SHP77 (cell line): ENCODE measurements around the gene ENDOV.

Experiments
- DNase-seq, 2 experiments: peaks; one replicate each; lab custom pipeline; 2025; lab: John Stamatoyannopoulos, UW

The ENDOV gene

DNA sequence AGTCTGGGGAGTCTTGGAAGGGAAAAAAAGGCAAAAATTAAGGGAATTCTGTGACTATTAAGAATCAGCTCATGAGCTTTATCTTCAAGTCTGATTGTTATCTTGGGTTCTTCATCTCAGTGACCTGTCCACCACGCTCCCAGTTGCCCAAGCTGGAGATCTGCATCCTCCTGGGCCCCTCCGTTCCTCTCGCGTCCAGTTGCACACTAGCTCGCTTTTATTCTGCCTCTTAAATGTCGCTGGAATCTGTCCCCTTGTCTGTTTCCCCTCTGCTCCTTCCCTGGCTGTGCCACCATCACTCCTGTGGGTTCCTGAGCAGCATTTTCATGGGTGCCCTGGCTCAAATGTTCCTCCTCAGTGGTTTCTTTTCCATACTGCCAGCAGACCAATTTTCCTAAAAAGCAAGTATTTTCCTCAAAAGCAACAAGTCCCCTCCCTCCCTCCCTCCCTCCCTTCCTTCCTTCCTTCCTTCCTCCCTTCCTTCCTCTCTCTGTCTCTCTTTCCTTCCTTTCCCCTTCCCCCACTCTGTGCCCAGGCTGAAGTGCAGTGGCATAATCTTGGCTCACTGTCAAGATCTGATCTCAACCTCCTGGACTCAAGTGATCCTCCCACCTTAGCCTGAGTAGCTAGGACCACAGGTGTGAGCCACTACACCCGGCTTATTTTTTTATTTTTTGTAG, 1.4 kb downstream of the ENDOV start:
- DNase-seq = no peak

- no peak for DNase-seq
Observed at GRCh38 chr17:80416940-80417293, 1.9 kb downstream of the ENDOV start.

DNA sequence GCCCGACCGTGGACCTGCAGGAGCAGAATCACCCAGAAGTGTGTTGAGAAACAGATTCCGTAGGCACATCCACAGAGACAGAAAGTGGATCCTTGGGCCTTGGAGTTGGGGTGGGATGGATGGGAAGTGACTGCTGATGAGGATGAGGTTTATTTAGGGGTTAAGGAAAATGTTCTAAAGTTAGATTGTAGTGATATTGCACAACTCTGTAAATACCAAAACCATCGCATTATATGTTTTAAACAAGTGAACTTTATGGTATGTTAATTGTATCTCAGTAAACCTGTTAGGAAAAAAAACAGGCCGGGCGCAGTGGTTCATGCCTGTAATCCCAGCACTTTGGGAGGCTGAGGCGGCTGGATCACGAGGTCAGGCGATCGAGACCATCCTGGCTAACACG, 3.6 kb downstream of the ENDOV start:
- DNase-seq = no peak

GRCh38 chr17:80419255-80419654, 4.3 kb downstream of the ENDOV start:
- no peak for DNase-seq

DNA sequence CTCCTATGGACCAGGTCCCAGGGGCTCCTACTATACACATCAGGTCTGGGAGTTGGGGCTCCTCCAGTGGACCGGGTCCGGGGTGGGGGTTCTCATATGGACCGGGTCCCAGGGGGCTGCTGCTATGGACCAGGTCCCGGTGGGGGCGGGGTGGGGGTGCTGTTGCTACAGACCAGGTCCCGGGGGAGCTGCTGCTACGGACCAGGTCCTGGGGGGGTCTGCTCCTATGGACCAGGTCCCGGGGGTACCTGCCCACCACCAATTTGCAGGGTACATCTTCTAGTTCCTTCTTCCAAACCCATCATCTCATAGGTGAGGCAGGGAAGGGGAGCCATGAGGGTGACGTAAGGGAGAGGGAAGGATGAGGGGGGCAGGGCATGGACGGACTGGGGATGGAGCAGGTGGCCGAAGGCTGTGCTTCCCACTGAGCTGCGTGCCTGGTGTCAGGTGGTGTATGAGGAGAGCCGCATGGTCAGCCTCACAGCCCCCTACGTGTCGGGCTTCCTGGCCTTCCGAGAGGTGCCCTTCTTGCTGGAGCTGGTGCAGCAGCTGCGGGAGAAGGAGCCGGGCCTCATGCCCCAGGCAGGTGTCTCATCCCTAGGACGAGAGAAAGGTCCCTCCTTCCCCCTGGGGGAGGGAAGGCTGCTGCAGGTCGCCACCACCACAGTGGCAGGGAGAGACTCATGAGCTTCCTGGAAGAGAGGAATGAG, 6.6 kb downstream of the ENDOV start:
- peak in 1 of 2 experiments; percentile 43 for DNase-seq

DNA sequence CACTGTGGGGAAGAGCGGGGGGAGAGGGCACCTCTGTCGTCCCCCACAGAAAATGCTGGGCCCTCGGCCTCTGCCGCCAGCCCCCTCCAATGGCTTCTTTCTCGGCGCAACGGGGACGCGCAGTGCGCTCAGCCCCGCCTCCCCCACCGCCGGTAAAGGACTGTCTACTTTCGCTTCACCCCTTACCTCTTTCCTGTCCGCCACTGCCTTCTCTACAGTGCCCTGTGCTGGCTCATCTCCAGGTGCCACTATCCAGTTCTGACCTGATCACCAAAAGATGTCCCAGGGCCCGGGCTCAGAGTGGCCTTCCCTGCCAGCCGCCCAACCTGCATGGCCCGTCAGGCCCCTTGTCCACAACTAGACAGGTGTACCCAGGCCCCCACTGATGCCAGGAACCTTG, 7.3 kb downstream of the ENDOV start:
- DNase-seq = no peak

GRCh38 chr17:80422981-80423380, 8.0 kb downstream of the ENDOV start:
- no peak for DNase-seq

DNA sequence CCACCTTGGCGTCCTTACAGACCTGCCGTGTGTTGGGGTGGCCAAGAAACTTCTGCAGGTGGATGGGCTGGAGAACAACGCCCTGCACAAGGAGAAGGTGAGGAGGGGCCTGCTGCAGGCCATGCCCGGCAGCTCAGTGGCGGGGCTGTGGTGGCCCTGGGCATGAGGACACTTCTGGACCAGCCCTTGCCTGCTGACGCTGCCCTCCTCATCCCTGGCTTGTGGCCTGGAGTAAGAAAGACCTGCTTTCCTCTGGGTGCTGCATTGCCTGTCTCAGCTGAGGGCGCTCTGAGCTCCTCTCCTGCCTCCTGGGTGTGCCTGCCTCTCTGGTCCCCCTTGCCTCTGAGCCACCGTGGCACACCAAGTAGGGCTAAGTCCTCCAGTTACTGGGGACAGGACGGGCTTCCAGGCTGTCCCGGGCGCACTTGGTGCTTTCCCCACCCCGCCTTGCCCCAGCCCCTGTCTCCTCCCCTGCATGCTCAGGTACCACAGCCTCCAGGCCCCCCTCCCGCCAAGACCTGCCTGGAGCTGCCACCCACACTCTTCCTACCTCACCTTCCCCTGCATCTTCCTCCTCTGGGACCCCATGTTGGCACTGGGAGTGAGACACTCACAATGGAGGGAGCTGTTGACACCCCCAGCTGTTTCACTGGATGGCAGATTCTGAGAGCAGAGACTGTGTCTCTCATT, 8.7 kb downstream of the ENDOV start:
- no peak for DNase-seq

- DNase-seq = no peak
Observed at GRCh38 chr17:80424261-80424660, 9.3 kb downstream of the ENDOV start.

GRCh38 chr17:80424878-80425765, 10.2 kb downstream of the ENDOV start:
- DNase-seq = no peak

DNA sequence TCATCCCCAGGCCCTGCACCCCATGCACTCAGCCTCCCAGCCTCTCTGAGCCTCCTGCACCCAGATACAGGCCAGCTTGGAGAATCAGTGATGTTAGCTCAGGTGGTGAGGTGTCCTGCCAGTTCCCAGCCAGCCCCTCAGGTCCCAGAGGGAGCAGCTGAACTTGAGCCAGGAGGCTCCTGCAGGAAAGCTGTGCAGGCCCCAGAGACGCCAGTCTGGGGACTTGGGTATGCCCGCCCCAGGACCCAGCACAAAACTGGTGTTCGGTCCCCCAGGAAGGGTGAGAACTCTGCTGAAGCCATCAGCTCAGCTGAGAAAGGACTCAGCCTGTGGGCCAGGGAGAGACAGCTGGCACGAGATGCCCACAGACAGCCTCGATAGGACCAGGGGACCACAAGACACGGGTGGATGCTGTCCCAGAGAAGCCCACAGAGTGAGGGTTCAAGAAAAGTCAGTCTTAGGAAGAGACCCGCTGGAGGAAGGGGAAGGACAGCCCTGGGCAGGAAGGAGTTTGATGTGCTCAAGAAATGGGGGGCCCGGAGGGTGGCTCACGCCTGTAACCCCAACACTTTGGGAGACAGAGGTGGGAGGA, 11.0 kb downstream of the ENDOV start:
- no peak for DNase-seq

GRCh38 chr17:80426671-80427326, 11.8 kb downstream of the ENDOV start:
- peak; percentile 79 for DNase-seq

- DNase-seq = no peak
Observed at GRCh38 chr17:80427366-80428282, 12.7 kb downstream of the ENDOV start.

GRCh38 chr17:80428363-80428762, 13.4 kb downstream of the ENDOV start:
- DNase-seq = no peak

DNA sequence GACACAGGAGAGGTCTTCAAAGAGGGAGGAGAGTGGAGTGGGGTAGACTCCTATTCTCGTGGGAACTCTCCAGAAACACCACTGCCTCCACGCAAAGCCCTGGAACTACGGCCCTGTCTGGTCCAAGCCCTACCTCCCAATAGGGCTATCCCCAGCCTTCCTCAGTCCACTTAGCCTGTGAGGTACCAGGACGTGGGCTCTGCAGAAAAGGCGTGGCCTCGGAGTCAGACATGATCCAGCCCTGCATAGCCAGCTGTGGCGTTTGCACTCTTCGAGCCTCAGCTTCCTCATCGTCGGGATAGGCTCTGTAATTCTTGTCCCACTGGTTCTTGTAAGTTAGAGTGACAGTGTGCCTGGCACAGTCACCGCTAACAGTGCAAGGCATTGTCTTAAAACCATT, 13.8 kb downstream of the ENDOV start:
- no peak for DNase-seq

DNA sequence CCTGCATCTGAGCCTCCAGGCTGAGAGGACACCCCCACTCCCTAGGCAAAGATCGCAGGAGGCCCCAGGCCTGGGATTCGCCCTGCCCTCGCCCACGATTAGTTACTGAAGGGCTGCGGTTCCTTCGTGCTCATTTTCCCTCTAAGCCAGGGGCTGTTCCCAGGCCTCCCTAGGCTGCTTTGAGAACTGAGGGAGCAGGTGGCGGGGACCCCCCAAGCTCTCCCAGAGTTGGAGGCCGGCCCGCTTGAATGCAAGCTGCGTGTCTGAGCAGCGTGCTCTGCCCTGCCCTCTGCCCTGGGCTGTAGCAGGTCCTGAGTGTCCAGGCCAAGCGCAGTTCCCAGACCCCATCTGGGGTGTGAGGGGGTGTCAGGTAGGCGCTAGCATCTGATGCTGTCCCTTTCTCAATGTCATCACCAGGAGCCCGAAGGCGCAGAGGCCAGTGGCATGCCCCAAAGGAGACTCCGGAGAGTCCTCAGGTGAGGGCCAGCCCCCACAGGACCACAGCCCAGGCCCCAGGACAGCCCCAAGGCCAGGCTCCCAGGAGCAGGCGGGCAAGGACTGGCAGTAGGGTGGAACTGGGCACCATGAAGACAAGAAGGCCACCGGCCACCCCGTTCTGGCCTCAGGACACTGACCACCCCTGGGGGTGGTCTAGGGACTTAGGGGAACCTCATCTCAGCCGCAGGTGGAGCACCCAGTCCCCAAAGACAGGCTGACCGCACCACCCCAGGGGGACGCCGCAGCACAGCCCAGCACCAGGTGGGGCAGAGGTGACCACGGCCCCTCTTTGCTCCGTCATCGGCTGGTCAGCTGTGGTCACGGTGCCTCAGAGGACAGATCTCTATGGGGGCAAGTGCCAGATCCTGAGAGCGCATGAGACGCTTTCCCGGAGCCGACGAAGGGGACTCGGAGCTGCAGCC, 14.6 kb downstream of the ENDOV start:
- no peak for DNase-seq

DNA sequence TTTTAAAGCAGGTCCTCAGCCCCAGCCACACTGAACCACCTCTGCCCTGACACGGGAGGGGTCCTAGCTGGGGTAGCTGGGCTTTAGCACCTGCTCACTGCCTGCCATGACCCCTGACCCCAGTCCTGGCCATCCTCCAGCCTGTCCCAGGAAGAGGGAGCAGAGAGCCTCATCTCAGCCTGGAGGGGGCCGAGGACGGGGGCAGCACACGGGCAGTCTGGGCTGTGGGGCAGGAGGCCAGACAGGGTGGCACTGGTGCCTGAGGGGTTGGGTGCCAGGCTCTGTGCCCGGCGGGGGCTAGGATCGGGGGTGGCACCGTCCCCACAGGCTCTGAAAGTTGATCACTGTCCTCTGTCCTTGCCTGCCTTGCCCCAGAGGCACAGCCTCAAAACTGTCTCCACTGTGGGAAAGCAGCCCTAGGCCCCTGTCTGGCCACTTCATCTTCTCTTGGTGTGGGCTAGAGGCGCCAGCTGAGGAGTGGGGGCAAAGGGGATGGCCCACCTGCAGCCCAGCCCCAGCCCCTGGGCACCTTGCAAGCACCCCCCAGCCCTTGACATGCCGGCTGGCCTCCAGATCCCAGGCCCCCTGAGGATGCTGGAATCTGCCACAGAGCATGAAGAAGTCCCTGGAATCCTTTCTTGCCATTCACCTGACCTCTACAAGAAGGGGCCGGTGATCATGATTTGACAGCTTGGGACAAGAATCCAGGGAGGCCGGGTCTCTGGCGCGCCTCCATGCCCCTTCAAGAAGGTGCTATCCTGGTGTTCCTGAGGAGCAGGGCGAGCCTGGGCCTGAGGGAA, 15.7 kb downstream of the ENDOV start:
- no peak for DNase-seq
